Motor neuron (in vitro differentiated cells): Measurements from ENCODE around the gene TSNAX. TPM values are rescaled to one million over a fixed set of nuclear protein-coding genes. Genes with fewer than 3 reads are reported as not detected.

Experiments used
- ATAC-seq, 8 experiments: fragments of 200-7000 bp; cut with Tn5 transposase; replicated peaks in 6 of 8; 2 replicates each; pipeline ENCODE4 v1.8.0; 2021; ENCODE audit warnings: mild to moderate bottlenecking in 8 of 8, moderate library complexity in 8 of 8
- H3K27ac ChIP-seq, 2 donors: fragments of 250-450 bp; sonication (Bioruptor Pico); 2 replicates each; pipeline ENCODE4 v1.9.0; 2021; ENCODE audit warnings: antibody characterized with exemption in 2 of 2, mild to moderate bottlenecking in 2 of 2, moderate library complexity in 1 of 2
- H3K4me1 ChIP-seq, 2 donors: fragments of 250-450 bp; sonication (Bioruptor Pico); replicated peaks in 1 of 2; 2 replicates each; pipeline ENCODE4 v1.6.1; 2021; ENCODE audit warnings: antibody characterized with exemption in 2 of 2, mild to moderate bottlenecking in 2 of 2, moderate library complexity in 1 of 2
- H3K4me3 ChIP-seq, 5 donors: fragments of 250-450 bp; sonication (Bioruptor Pico); 2 replicates each; pipeline ENCODE4 v1.9.0; 2021; ENCODE audit warnings: antibody characterized with exemption in 5 of 5, mild to moderate bottlenecking in 5 of 5, moderate library complexity in 4 of 5
- WGBS, 10 experiments: fragments of 450-650 bp; shearing (Covaris generic); methylation state at CpG; one replicate each; pipeline ENCODE4 v1.0.0; 2022; 5-methylcytosine and 5-hydroxymethylcytosine counted together
- in situ Hi-C, 9 experiments: fragments of 400-800 bp; cut with MboI; loops; one replicate each; pipeline ENCODE4 v1.15.0; 2021; ENCODE audit warnings: low sequenced_read_pairs in 9 of 9, low pct_unique_long_range_greater_than_20kb in 2 of 9; ENCODE audit not compliant: unreplicated experiment in 9 of 9
- total RNA-seq, 8 experiments: library from RNA; unstranded; fragments of 300-600 nt; gene quantifications; 2 replicates each; pipeline versions ENCODE4 v1.2.3 to v1.2.4, GENCODE V29; 2022

The TSNAX gene, protein sequence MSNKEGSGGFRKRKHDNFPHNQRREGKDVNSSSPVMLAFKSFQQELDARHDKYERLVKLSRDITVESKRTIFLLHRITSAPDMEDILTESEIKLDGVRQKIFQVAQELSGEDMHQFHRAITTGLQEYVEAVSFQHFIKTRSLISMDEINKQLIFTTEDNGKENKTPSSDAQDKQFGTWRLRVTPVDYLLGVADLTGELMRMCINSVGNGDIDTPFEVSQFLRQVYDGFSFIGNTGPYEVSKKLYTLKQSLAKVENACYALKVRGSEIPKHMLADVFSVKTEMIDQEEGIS
- 10 to 100 TPM; 45.6 to 62.2 (median 48.7) TPM for total RNA-seq

DNA sequence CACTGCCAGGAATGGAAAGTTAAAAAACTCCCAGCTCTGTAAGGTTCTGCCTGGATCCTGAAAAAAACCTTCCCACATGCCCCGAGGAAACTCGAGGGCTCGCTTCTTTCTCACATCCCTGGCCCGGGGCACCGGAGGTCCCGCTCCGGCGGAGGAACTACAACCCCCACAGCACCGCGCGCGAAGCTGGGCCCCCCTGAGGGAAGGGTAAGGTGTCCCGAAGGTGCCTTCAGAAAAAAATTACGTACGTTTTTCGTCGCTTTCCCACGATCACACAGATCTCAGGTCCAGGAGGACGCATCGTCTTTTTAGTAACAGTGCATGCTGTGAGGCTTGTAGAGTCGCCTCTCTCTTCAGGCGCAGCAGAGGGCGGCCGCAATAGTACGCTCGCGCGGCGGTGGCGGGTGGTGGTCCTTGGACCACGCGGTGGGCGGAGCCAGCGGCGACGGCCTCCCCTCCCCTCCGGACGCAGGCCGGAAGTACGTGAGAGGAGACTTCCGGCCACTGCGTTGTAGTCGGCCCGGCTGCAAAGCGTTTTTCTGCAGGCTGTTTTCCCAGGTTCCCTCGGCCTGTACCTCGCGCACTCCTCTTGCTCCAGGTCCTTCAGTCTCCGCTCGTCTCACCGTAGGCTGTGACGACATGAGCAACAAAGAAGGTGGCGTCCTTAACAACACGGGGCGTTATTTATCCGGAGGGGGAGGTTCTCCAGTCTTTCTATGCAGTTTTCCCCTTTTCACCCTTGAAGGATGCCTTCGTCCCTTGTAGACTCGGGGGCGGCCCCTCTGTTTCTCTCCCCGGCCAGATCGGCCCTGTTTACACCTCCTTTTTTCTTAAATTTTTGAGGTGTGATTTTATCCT is at the start of gene TSNAX:
Gene TSNAX (plus strand): TSS at position 498 of the 858 bp plus-strand sequence. CDS start 142 bp downstream, at position 640.
- peak within 1 kb of the TSS; percentile 99 to 100 for H3K27ac ChIP-seq
- ATAC-seq, result peak; percentile 95 to 98 (median 97)
- 0 to 4% (median 1%) methylated on average over 3 to 47 of the region's 61 CpGs; no CpG with 5 or more reads in 1 of the 10 experiments for WGBS, 10 experiments
- peaks cover 12 to 13% of the 10 kb centered on the region in 2 donors for H3K4me1 ChIP-seq
- in situ Hi-C loops, result no loop called here
- H3K4me3 ChIP-seq, result peak within 1 kb of the TSS; percentile 40 to 83 (median 79)

DNA sequence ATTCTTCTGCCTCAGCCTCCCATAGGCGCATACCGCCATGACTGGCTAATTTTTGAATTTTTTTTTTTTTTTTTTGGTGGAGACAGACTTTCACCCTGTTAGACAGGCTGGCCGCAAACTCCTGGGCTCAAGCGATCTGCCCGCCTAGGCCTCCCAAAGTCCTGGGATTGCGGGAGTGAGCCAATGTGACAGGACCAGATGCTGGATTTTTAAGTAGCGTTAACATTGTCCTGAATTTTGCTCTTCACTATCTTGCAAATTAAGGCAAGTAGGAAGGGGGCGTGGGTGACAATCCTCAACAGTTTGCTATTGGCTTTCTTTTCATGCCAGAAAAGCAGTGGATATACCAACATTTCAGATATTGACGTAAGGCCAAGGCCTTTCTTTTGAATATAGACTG is 49.7 kb upstream of the TSNAX start:
- no peak for ATAC-seq
- 52 to 95% (median 82%) methylated on average over 2 to 9 of the region's 9 CpGs for WGBS, 10 experiments
- Histone ChIP-seq H3K4me1 (no peaks in the 10 kb centered on the region), H3K4me3 (no peak overlapping the region), H3K27ac (no peak overlapping the region)
- in situ Hi-C loops, result no loop called here

DNA sequence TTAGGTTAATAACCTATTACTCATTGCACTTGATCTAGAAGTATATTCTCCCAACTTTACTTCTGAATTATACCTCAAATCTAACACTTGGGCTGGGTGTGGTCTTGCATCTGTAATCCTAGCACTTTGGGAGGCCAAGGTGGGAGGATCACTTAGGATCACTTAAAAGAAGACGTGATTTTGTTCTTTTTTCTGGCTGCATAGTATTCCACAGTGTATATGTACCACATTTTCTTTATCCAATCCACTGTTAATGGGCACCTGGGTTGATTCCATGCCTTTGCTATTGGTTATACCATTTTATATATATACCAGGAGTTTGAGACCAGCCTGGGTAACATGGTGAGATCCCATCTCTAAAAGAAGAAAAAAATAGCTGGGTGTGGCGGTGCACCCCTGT is 48.5 kb upstream of the TSNAX start:
- in situ Hi-C loops, result no loop called here
- WGBS, 10 experiments, result 40 to 100% (median 93%) methylated on average over 1 to 2 of the region's 2 CpGs; no CpG with 5 or more reads in 2 of the 10 experiments
- Histone ChIP-seq H3K4me1 (no peaks in the 10 kb centered on the region), H3K27ac (no peak overlapping the region), H3K4me3 (no peak overlapping the region)
- ATAC-seq, result no peak

DNA sequence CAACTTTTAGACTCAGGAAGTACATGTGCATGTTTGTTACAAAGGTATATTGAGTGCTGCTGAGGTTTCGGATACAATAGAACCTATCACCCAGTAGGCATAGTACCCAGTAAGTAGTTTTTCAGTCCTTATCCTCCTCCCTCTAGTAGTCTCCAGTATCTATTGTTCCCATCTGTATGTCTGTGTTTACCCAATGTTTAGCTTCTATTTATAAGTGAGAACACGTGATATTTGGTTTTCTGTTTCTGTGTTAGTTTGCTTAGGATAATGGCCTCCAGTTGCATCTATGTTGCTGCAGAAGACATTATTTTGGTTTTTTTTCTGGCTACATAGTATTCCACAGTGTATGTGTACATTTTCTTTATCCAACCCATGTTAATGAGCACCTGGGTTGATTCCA is 47.2 kb upstream of the TSNAX start:
- no peak for ATAC-seq
- Histone ChIP-seq H3K27ac (no peak overlapping the region), H3K4me3 (no peak overlapping the region), H3K4me1 (no peaks in the 10 kb centered on the region)
- in situ Hi-C loops, result no loop called here
- 17 to 100% (median 80%) methylated on average over 1 to 2 of the region's 2 CpGs for WGBS, 10 experiments

DNA sequence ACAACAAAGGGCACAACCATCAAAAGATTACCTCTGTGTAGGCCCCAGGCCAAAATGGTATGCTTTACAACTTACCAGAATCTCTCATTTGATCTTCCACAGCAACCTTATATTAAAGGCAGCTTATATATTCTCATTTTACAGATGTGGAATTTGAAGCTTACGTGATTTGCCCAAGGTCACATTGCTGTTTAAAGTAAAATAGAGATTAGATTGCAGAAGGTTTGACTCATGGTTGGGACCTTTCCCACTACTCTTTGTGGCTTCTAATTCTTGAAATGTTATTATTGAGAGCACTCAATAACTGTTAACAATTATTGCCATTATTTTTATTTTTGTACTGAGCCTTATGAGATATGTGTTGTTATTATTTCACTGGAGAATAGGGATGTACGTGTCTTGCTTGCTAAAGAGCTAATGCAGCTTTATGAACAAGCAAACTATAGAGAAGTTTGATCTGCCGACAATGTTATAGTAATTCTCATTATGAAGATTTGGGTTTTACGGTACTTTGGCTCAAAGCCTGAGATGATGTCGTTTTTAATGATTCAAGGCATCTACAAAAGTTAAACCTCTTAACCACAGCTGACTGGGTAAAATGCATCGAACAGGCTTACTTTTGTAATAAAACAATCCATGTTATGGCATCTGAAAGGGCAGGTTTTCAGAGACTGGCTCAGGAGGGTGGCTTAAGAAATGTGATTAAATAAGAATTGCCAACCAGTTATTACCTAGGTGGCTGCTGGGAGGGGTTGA is 43.3 kb upstream of the TSNAX start:
- Histone ChIP-seq H3K27ac (no peak overlapping the region), H3K4me3 (no peak overlapping the region), H3K4me1 (no peaks in the 10 kb centered on the region)
- in situ Hi-C loops, result no loop called here
- no peak for ATAC-seq
- WGBS, 10 experiments, result 47 to 90% (median 81%) methylated on average over 1 to 6 of the region's 6 CpGs; no CpG with 5 or more reads in 1 of the 10 experiments

DNA sequence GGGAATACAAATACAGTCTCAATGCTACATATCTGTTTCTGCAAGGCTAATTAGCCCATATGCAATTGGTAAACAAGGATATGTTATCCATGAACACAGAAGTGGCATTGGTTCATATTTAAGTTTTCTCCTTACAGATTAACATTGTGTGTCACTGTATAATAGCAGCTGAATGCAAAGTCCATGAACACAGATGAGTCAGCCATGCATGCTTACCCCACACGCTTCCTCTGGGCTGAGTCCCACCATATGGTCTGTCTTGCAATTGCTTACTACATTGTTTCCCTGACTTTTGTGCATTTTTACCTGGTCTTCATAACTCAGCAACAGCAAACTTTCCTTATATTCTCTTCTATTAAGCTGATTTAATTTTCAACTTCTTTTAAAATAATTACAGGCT is 41.5 kb upstream of the TSNAX start:
- Histone ChIP-seq H3K27ac (no peak overlapping the region), H3K4me1 (no peaks in the 10 kb centered on the region), H3K4me3 (no peak overlapping the region)
- 0 to 100% (median 76%) methylated on average over 1 of the region's 1 CpG; no CpG with 5 or more reads in 2 of the 10 experiments for WGBS, 10 experiments
- in situ Hi-C loops, result no loop called here
- peak in 3 of 8 experiments; percentile 79 to 96 (median 81) for ATAC-seq

- in situ Hi-C loops, result no loop called here
- ATAC-seq, result no peak
- H3K4me1 ChIP-seq, result no peaks in the 10 kb centered on the region
- H3K4me3 ChIP-seq, result no peak overlapping the region
- WGBS, 10 experiments, result 73 to 99% (median 84%) methylated on average over 1 to 3 of the region's 3 CpGs
- H3K27ac ChIP-seq, result no peak overlapping the region
Measured at GRCh38 chr1:231487910-231488309, 40.6 kb upstream of the TSNAX start.

GRCh38 chr1:231493421-231494185 is 34.9 kb upstream of the TSNAX start:
- H3K4me1 ChIP-seq, result no peaks in the 10 kb centered on the region
- WGBS, 10 experiments, result 36 to 100% (median 76%) methylated on average over 3 to 6 of the region's 6 CpGs
- no peak overlapping the region for H3K27ac ChIP-seq
- in situ Hi-C loops, result no loop called here
- no peak overlapping the region for H3K4me3 ChIP-seq
- ATAC-seq, result no peak

GRCh38 chr1:231494439-231495110 is 33.9 kb upstream of the TSNAX start:
- Histone ChIP-seq H3K27ac (no peak overlapping the region), H3K4me1 (no peaks in the 10 kb centered on the region), H3K4me3 (no peak overlapping the region)
- WGBS, 10 experiments, result 7 to 89% (median 46%) methylated on average over 1 of the region's 1 CpG; no CpG with 5 or more reads in 1 of the 10 experiments
- no peak for ATAC-seq
- in situ Hi-C loops, result no loop called here

- in situ Hi-C loops, result no loop called here
- ATAC-seq, result no peak
- 40 to 85% (median 71%) methylated on average over 1 to 2 of the region's 2 CpGs; no CpG with 5 or more reads in 2 of the 10 experiments for WGBS, 10 experiments
- H3K27ac ChIP-seq, result no peak overlapping the region
- H3K4me3 ChIP-seq, result no peak overlapping the region
- H3K4me1 ChIP-seq, result no peaks in the 10 kb centered on the region
Measured at GRCh38 chr1:231497629-231498152, 30.8 kb upstream of the TSNAX start.

DNA sequence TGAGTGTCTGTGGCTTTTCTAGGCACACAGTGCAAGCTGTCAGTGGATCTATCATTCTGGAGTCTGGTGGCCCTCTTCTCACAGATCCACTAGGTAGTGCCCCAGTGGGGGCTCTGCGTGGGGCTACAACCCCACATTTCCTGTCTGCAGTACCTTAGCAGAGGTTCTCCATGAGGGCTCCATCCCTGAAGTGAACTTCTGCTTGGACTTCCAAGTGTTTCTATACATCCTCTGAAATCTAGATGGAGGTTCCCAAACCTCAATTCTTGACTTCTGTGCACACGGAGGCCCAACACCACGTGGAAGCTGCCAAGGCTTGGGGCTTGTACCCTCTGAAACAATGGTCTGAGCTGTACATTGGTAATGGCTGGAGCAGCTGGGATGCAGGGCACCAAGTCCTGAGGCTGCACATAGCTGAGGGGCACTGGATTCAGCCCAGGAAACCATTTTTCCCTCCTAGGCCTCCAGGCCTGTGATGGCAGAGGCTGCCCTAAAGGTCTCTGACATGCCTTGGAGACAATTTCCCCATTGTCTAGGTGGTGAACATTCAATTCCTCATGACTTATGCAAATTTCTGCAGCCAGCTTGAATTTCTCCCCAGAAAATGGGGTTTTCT is 29.2 kb upstream of the TSNAX start:
- no peak overlapping the region for H3K27ac ChIP-seq
- 40 to 67% (median 51%) methylated on average over 1 to 3 of the region's 3 CpGs; no CpG with 5 or more reads in 6 of the 10 experiments for WGBS, 10 experiments
- H3K4me3 ChIP-seq, result no peak overlapping the region
- no peak for ATAC-seq
- H3K4me1 ChIP-seq, result no peaks in the 10 kb centered on the region
- in situ Hi-C loops, result no loop called here
